Medulla oblongata (tissue), 1 donor: ENCODE measurements around the gene DAPK1.
"Not testable (repeated sequence)": the region's sequence is repeated elsewhere in the genome, so short reads cannot be mapped to it uniquely, and the experiment has no call there.

Experiments used
- DNase-seq: peaks from one replicate; pipeline ENCODE4 v3.0.0-alpha.2; 2015; ENCODE audit errors: extremely low spot score

The DAPK1 gene

DNA sequence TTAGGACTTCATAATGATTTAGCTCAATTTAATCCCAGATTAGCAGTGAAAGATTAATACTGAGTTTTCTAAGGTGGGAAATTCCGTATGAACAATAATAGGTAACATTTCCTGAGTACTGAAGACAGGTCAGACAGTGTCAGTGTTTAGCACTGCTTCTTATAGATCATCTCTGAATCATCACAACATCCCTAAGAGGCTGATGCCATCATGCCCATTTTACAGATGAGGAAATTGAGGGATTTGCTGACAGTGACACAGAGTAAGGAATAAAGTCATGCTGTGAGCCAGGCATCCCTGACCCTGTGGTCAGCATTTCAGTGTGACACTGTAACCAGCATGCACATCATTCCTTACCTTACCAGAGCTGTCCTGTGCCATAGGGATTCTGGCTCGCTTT lies 44.5 kb downstream of the DAPK1 start:
- DNase-seq: no peak

DNA sequence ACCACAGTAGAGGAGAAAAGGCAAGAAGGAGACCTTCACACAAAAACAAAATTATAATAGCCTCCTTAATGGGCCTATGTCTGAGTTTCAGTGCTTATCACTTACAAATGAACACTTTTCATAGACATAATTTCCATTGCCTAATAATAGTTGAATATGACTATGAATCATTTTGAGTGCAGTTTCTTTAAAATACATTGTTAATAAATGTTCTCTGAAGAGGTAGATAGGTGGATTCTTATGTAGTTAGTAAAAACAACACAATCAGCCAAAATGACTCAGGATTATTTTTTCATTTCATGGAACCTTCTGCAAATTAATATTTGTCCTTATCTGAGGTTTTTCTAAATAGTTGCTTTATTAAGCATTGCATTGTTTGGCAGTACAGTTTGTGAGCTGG lies 45.6 kb downstream of the DAPK1 start:
- DNase-seq: no peak

DNA sequence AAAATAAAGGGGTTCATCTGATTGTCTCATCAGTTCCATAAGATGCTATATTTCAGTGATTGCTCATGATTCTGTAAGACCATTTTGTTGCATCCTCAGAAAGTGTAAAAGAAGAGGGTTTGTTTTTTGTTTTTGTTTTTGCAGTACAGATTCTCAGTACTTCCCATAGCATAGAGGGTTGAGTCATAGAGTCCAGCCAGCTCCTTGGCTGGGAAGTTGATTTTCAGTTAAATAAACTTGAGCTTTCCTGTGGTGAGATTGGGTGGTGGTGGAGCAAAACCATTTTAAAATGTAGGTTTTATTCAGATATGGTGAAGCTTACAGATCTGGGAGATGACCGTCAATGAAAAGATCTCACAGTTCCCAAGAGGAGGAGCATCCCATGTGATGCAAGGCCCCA lies 48.2 kb downstream of the DAPK1 start:
- no peak for DNase-seq

DNA sequence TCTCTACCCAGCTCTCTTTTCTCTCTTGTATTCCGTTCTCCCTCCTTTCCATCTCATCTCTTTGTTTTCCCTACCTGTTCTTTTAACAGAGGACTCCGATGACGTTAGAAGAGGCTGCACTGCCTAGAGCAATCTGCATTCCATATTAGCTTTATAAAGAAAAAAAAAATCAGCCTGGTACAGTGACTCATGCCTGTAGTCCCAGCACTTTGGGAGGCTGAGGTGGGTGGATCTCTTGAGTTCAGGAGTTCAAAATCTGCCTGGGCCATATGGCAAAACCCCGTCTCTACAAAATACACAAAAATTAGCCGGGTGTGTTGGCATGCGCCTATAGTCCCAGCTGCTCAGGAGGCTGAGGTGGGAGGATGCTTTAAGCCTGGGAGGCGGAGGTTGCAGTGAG lies 49.0 kb downstream of the DAPK1 start:
- DNase-seq: no peak

DNA sequence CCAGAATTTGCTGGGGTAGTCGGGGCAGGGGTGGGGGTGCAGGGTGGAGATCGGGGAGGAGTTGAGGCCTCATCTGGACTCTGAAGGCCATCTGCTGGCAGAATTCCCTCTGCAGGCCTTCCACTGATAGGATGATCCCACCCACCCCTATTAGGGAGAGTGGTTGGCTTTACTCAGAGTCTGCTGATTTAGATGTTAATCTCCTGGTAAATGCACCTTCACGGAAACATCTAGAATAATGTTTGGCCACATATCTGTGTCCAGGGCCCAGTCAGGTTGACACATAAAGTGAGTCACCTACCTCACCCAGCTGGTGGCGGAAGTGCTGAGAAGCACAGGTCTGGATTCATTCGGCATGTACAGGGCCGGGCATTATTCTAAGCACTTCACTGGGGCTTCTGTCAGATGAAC lies 50.0 kb downstream of the DAPK1 start:
- no peak for DNase-seq

DNA sequence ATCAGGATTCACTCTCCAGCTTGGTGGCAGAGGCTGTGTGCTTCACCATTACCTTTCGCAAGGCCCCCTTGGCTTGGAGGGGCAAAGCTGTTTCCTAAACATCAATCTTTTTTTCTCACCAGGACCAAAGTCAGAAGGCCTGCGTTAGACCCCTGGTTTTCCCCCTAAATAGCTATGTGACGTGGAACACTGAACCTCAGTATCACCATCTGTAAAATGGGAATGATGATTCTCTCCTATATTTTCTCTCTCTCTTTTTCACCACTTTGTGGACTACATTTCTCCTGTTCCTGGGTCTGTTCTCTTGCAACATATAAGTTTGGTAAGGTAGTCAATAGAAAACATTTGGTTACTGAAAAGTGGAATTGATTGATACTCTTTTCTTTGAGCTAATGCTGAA lies 50.5 kb downstream of the DAPK1 start:
- no peak for DNase-seq

DNA sequence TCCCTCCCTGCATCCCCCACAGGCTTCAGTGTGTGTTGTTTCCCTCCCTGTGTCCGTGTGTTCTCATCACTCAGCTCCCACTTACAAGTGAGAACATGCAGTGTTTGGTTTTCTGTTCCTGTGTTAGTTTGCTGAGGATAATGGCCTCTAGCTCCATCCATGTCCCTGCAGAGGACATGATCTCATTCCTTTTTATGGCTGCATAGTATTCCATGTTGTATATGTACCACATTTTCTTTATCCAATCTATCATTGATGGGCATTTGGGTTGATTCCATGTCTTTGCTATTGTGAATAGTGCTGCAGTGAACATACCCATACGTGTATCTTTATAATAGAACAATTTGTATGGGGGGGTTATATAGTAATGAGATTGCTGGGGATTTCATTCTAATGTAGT lies 51.4 kb downstream of the DAPK1 start:
- not testable (repeated sequence) for DNase-seq

DNA sequence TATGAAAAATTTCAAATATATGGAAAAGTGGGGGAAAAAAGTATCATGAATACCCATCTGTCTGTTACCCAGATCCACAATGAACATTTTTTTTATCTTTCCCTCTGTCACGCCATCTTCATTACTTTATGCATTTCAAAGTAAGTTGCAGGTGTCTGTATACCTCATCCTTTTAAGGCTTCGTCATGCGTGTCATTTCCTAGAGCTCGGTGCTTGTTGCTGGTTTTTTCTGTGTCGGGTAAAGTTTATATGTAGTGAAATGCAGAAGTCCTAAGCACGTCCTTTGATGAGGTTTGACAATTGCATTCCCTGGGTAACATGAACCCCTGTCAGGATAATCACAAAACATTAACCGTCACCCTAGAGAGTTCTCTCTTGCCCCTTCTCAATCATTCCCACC lies 52.1 kb downstream of the DAPK1 start:
- DNase-seq: no peak

DNA sequence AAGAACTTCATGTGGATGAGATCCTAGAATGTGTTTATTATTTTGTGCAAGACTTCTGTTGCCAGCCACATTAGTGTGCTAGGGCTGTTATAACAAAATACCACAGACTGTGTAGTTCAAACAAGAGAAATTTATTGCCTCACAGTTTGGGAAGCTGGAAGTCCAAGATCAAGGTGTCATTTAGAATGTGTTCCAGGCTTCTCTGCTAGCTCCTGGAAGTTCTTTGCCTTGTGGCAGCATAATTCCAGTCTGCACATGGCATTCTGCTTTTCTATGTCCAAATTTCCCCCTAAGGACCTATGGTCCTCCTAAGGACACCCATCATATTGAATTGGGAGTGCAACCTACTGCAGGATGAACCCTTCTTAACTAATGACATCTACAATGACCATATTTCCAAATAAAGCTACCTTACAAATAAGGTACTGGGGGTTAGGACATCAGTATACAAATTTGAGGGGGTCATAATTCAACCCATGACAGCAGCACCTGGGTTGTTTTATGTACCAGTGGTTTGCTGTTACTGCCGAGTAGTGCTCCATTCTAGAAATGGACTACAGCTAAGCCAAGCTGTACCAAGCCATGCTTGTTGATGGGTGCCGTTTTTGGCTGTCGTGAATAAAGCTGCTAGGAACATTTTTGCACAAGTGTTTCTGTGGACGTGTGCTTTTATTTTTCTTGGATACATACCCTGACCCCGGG lies 52.7 kb downstream of the DAPK1 start:
- DNase-seq: no peak

DNA sequence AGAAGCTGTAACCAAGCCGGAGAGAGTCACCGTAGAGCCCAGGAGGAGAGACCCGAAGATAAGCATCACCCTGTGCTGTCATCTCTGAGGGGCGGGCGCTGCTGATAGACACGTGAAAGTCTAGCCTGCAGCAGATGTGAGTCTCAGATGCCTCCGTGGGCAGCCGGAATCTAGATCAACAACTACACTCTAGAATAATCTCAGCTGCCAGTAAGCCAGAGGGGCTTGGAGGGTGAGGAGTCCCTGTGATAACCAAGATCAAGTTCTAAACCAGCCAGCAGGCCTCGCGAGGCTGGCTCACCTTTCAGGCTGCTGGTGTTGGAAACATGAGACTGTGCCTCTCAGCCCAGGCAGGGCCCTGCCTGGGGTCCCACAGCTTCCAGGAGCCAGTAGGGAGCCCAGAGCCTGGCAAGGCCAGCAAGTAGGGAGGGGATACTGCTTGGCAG lies 54.1 kb downstream of the DAPK1 start:
- no peak for DNase-seq

DNA sequence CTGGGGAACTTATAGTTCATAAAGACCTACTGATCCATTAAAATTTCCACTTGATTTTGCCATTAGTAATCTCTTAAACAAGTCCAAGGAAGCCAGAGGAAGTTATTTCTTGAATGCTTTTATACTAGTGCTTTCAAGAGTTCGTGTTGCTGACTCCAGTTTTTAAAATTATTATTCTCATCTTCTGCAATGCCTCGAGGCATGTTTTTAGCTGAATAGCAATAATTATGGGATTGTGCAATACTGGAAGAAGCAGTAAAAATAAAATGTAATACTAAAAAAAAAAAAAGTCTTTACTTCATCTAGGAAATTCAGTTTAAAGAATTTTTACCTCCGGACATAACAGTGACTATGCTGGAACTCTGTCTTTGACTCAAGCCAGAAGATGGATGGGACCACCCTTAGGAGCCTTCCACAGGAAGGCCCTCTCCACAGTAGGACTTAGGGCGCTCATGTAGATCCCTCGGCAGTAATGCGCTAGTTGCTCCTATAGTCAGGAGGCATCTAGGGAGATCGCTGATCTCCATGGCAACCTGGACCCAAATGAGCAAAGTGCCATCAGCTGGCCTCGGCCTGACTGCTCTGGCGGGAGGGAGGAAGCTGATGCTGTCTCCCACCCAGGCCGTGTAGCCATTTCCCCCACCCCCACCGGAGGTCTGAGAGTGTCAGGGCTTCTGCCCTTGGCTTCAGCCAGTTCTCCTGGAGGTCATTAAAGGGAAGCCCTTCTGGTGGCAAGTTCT lies 56.7 kb downstream of the DAPK1 start:
- DNase-seq: no peak

DNA sequence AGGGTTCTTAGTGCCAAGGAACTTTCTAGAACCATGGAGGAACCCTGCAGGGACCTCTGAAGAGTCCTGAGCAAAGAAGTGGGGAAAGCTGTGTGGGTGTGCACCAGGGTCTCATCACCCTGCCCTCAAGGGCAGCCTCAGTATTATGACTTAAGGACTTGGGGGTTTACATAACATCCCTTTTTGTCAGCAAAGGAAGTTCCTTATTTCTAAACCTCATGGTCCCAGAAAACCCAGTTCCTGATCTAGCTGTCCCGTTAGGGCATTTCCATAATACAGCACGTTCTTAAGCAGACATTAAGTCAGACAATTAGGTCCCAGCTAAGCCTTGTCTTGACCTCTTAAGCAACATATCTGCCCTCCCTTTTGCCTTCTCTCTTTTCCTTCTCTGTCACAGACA lies 57.3 kb downstream of the DAPK1 start:
- DNase-seq: peak; percentile 35

DNA sequence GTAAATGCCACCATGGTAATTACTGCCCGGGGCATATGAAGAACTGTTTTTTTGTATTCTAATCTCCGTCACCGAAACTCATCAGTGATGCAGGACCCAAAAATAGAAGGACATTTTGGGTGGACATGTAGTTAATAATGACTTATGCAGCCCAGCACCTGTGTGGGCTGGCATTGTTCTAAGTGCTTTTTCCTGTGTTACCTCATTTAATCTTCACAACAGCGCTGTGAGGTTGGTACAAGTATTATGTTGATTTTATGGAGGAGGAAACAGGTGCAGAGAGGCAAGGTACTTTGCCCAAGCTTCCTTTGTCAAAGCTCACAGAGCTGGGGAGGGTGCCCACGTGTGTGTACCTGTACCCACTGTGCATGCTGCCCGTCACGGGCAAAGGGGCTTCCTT lies 58.4 kb downstream of the DAPK1 start:
- no peak for DNase-seq

DNA sequence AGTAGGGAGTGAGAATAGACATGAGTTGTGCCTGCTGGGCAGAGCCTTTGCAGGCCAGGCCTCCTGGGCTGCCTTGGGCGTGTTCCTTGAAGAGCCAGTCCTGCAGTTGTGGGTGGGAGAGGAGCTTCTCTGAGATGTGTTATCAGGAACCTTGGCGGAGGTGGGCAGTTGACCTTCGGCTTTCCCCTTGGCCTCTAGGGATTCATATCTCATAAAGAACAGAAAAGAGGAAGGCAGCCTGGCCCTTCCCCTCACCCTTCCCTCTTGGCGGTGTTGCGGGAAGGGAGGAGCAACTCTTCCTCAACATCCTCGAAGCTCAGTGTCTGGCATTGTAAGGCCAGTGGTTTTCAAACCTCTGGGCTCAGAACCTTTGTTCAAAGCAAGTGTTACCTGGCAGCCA lies 59.2 kb downstream of the DAPK1 start:
- DNase-seq: no peak

DNA sequence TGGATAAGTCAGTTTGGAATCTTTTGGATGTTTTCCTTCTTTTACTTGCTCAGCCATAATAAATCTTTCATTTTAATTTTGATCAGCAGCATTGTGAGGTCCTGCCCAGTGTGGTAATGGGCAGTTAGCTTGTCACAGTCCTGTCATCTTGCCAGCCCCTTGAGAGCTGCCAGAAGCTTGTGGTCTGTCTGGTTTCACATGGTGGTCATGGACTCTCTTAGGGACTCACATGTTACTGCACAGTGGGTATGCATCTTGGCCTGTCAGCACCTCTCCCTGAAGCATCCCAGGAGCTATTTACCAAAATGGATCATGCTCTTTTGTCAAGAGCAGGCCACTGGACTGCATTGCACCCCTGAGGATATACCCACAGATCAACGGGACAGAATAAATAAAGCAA lies 60.3 kb downstream of the DAPK1 start:
- DNase-seq: no peak

DNA sequence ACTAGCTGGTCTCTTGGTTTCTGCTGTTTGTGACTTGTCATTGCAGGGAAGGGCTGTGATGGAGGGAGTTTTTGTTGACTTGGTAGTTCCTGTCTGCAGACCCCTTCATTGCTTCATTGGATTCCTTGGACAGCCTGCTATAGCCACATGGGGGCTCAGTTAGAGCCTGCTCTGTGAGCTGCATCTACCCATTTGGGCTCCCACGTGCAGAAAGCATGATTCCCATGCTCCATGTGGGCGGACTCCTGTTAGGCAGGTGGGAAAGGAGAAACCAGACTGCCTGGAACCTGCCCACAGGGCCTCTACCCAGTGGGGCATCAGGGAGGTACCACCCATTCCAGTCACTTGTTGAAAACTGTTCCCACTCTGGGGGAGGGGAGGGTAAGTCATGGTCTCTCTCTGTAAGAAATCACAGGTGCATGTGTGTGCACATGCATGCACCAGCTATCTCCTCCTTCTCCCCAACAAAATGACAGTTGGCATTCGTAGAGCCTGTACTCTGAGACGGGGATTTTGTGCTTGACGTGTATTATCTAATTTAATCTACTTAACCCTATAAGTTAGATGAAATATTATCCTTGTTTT lies 61.0 kb downstream of the DAPK1 start:
- no peak for DNase-seq

DNA sequence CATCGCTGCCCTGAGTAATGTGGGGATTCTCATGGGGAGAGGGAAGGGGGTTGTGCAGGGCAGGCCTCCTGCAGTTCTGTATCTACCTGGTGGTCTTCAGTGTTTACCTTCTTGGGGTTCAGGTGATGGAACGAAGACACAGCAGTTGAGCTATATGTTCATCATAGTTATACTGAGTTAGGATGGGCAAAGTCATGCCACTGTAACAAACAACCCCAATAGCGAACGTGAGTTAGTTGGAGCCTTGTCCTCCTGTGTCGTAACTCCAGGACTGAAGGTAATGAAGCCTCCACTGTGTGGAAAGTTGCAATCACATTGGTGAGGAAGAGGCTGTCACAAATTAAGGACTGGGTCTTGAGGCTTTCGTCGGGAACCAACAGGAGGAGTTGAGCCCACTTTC lies 64.4 kb downstream of the DAPK1 start:
- DNase-seq: no peak

DNA sequence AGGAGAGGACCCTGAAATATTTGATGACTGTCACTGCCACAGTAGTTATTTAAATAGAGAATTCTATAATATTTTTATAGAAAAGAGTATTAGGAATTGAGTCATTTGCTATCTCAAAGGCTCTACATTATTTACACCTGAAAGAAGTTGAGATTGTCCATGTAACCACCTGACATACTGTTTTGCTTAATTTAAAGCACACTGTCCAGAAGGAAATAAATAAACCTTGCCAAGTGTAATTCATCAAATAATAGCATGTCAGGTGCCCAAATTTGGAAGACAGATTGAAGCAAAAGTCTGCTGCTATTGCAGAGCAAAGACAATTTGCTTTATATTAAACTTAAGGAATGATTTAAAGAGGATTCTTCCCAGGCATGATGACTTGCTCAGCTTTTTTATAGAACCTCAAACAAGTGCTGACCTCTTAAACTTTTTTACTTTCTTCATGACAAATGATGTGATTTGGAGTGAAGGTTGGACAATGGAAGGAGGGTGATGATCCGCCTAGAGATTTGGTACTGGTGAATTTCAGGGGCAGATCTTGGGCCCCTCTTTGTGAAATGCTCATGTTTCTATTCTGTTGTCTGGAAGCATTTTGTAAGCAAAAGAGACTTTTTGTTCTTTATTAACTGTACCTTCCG lies 65.0 kb downstream of the DAPK1 start:
- DNase-seq: no peak

DNA sequence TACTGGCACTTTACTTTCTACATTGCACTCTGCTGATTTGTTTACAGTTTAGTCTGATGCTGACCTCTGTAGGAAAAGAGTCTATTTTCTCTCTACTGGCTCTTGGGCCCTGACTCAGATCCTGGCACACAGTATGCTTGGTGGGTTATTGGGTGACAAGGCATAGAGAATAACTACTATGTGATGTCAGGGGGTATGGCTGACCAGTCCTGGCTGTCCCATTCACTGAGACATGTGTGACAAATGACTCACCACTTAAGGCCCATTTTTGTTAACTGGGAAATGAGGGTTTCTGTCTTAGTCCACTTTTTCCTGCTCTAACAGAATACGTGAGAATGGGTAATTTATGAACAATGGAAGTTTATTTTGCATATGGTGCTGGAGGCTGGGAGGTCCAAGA lies 66.4 kb downstream of the DAPK1 start:
- DNase-seq: no peak

DNA sequence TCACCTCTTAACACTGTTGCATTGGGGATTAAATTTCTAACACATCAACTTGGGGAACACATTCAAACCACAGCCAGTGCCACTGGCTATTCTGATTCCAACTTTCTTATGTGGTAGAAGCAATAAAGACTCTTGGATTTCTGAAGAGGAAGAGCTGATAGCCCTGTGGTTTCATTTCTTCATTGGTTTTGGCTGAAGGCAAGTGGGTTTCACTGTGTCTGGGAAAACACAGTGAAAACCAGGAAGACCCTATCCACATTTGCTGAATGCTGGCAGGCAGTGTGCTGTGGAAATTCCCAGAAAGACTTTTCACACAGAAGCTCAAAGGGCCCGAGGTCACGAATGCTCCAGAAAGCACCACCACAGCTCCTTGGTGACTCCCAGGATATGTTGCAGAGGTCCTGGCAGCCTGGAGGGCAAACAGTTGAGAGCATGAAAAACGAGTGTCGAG lies 67.1 kb downstream of the DAPK1 start:
- peak; percentile 60 for DNase-seq

DNA sequence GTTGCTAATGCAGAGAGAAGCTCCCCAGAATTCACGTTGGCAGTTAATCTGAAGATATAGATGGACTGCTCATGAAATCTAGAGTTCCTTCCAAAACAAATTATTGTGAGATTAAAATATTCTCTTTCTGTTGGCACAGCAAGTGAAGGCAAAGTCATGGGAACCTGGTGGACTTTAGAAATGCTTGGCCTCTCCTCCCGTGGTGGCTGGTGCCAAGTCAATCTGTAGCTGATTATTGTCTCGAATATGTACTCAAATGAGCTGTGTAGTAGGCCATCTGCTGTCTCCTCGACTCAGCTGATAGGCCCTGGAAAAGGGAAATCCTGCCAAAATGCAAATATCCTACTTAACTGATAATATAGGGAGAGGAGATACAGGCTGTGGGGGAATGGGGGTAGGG lies 69.3 kb downstream of the DAPK1 start:
- DNase-seq: no peak

DNA sequence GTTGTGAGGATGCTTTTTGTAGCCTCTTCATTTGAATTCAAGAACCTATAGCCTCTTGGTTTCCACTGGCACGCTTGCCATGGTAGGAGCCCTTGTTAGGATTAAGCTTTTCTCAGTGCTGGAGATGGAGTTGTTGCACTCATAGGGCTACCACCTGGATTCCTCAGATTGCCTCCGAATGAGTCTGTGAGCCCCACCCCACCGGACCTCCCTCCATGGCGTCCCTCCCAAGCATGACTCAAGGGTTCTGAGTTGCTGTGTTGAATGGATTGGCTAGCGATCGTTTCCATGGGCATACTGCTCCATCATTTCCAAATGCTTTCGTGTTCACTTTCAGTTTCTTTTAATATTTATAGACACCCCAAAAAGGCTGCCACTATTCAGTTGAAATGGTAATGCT lies 69.9 kb downstream of the DAPK1 start:
- DNase-seq: no peak

DNA sequence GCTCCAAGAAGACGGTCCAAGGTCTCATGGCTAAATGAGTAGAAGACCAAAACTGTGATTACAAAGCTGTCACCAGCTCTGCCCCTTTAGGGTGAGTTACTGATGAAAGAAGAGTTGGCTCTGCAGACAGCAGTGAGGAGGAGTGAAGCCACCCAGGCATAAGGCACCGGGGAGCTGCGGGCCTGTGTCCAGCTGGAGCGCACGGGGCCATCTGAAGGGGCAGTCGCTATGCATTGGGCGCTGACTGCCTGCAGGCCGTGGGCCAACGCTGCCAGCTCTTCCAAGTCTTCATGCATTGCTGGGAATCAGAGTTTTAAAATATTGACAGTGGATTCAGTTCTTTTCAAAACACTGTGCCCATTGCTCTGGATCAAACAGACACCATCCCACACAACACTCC lies 70.3 kb downstream of the DAPK1 start:
- no peak for DNase-seq
